Dermis blood vessel endothelial cell (primary cell): ENCODE measurements around the gene EME1. TPM values are rescaled to one million over a fixed set of nuclear protein-coding genes. Genes with fewer than 3 reads are reported as not detected.
"Not testable (repeated sequence)": the region's sequence is repeated elsewhere in the genome, so short reads cannot be mapped to it uniquely, and the experiment has no call there.

Source experiments
- DNase-seq: peaks from one replicate; pipeline ENCODE4 v3.0.0; 2010
- total RNA-seq: library from RNA; depleted of rRNA; stranded (reverse); fragments of >200 nt; gene quantifications from 2 replicates; pipeline ENCODE4 v1.2.3, GENCODE V29; 2014

The EME1 gene
- total RNA-seq, 1 donor from 2014 or later, result 1.0 TPM

GRCh38 chr17:50426814-50427787 is 54.1 kb downstream of the EME1 start:
- peak; percentile 43 for DNase-seq

- not testable (repeated sequence) for DNase-seq
These were observed 55.1 kb downstream of the EME1 start for GRCh38 chr17:50428126-50428525.

GRCh38 chr17:50428831-50429424 is 55.9 kb downstream of the EME1 start:
- DNase-seq, result no peak

- no peak for DNase-seq
These were observed 56.8 kb downstream of the EME1 start for GRCh38 chr17:50429793-50430192.

Other genes with a start within 250 kb of the EME1 start
- 5.1 and 5.8 TPM in 2 replicates for gene SAMD14, start 243.1 kb upstream of the EME1 start, total RNA-seq
- 35.2 and 45.8 TPM in 2 replicates for gene PPP1R9B, start 222.6 kb upstream of the EME1 start, total RNA-seq
- gene SGCA, start 207.2 kb upstream of the EME1 start, total RNA-seq, result not detected in 2 replicates
- gene COL1A1, start 171.6 kb upstream of the EME1 start, total RNA-seq, result 4.2 and 12.6 TPM in 2 replicates
- 0.17 and 0.19 TPM in 2 replicates for gene TMEM92, start 98.8 kb upstream of the EME1 start, total RNA-seq
- gene XYLT2, start 27.1 kb upstream of the EME1 start, total RNA-seq, result 26.5 and 31.8 TPM in 2 replicates
- gene MRPL27, start within 50 bp of the EME1 start, total RNA-seq, result 35.4 and 70.3 TPM in 2 replicates
- gene LRRC59, start 24.3 kb downstream of the EME1 start, total RNA-seq, result 118 and 227 TPM in 2 replicates
- gene ACSF2, start 53.0 kb downstream of the EME1 start, total RNA-seq, result 10.1 and 15.5 TPM in 2 replicates
- not detected in 2 replicates for gene CHAD, start 95.7 kb downstream of the EME1 start, total RNA-seq
- gene RSAD1, start 105.6 kb downstream of the EME1 start, total RNA-seq, result 15.9 and 18.2 TPM in 2 replicates
- gene MYCBPAP, start 135.2 kb downstream of the EME1 start, total RNA-seq, result 0.34 and 0.42 TPM in 2 replicates
- under 0.01 TPM in 1 of 2 replicates, not detected in the other for gene EPN3, start 159.5 kb downstream of the EME1 start, total RNA-seq
- 36.8 and 43.6 TPM in 2 replicates for gene SPATA20, start 173.9 kb downstream of the EME1 start, total RNA-seq
- gene CACNA1G, start 187.5 kb downstream of the EME1 start, total RNA-seq, result not detected in 2 replicates